Spleen (tissue), 7 donors: ENCODE data around the gene TIAM1.

ENCODE experiments used
- CTCF ChIP-seq, 11 experiments: fragments of 200-600 bp in 7 of 11; fragments of 450-650 bp in 4 of 11; sonication (generic) in 4 of 11; IDR thresholded peaks in 8 of 11; conservative IDR thresholded peaks in 3 of 11; 1 replicate in 7 of 11; 2 replicates in 4 of 11; pipeline versions ENCODE4 v1.4.0 to v1.8.0; 2016 to 2021; ENCODE audit warnings: antibody characterized with exemption in 11 of 11, inconsistent platforms in 4 of 11, mild to moderate bottlenecking in 1 of 11
- POLR2A ChIP-seq, 3 donors: fragments of 450-650 bp; IDR thresholded peaks; one replicate each; pipeline ENCODE4 v1.5.1; 2017; ENCODE audit warnings: antibody characterized with exemption in 3 of 3, mild to moderate bottlenecking in 1 of 3
- donor health status: DM: no; HTN: no; CAD: no; lungs with moderate emphysema.
- donor health status: DM: no; HTN: no; CAD: no.
- donor health status: DM: no; HTN: no; CAD: no.

GRCh38 chr21:31203431-31204054, 140.5 kb downstream of the TIAM1 start:
- TF ChIP-seq CTCF (IDR thresholded peaks at IDR 0.05 in 8 of 11, conservative IDR thresholded peaks at IDR 0.05 in 3 of 11) = no peak
- TF ChIP-seq POLR2A (IDR thresholded peaks at IDR 0.05) = no peak
